NT2/D1 (cell line): ENCODE data around the gene ACBD4.

Experiments
- DNase-seq: peaks from one replicate; pipeline ENCODE4 v3.0.0-alpha.2; 2011; ENCODE audit warnings: low read depth, low spot score
- H3K27me3 ChIP-seq: 2 replicates; pipeline ENCODE4 v1.6.0; 2011; ENCODE audit warnings: mild to moderate bottlenecking; ENCODE audit not compliant: insufficient read length, insufficient read depth
- H3K36me3 ChIP-seq: 2 replicates; pipeline ENCODE4 v1.6.1; 2011; ENCODE audit warnings: mild to moderate bottlenecking, low read length, mixed read lengths; ENCODE audit not compliant: insufficient read depth, insufficient read length
- H3K4me1 ChIP-seq: 2 replicates; pipeline ENCODE4 v1.5.1; 2011; ENCODE audit not compliant: insufficient read depth, insufficient read length
- H3K4me3 ChIP-seq: 2 replicates; pipeline ENCODE4 v1.5.1; 2011; ENCODE audit warnings: low read depth; ENCODE audit not compliant: insufficient read length
- H3K9ac ChIP-seq: 2 replicates; pipeline ENCODE4 v1.6.0; 2011; ENCODE audit warnings: low read depth; ENCODE audit not compliant: insufficient read length
- H3K9me3 ChIP-seq: 2 replicates; pipeline ENCODE4 v1.5.1; 2011; ENCODE audit warnings: mild to moderate bottlenecking, low read length; ENCODE audit not compliant: insufficient read depth
- SUZ12 ChIP-seq: IDR thresholded peaks from 2 replicates; pipeline ENCODE4 v1.6.1; 2011; ENCODE audit not compliant: insufficient read length, insufficient read depth; ENCODE audit errors: extremely low read depth
- YY1 ChIP-seq: IDR thresholded peaks from 2 replicates; pipeline ENCODE4 v1.6.1; 2011; ENCODE audit not compliant: insufficient read length, insufficient read depth
- ZNF274 ChIP-seq: IDR thresholded peaks from 2 replicates; pipeline ENCODE4 v1.6.1; 2011; ENCODE audit warnings: mild to moderate bottlenecking, low read depth, low read length

ACBD4 gene

DNA sequence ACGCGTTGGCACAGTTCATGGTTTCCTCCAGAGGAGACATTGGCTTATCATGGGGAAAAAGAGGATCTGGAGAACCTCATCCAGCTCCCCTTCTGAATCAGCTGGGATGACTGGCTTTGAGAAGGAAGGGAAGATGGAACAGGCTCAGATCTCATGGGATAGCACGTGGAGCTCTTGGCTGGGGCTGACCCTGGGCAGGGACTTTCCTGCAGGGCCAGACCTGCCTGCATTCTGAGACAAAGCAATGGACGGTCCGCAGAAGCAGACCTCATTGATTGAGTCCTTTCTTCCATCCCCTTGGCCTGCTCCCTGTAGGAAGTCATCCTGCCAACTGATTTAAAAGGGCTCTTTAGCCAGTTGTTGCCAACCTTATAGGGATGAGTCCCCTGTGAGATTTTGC lies 29.4 kb upstream of the ACBD4 start:
- Histone ChIP-seq H3K4me3 (no peak overlapping the region), H3K9me3 (no peaks in the 10 kb centered on the region), H3K4me1 (peaks cover 10% of the 10 kb centered on the region), H3K36me3 (peaks cover 88% of the 10 kb centered on the region), H3K9ac (no peak overlapping the region), H3K27me3 (no peaks in the 10 kb centered on the region)
- TF ChIP-seq ZNF274, result no peak
- no peak for TF ChIP-seq YY1
- DNase-seq, result no peak

- H3K36me3 ChIP-seq, result peaks cover 90% of the 10 kb centered on the region
- H3K4me1 ChIP-seq, result peaks cover 11% of the 10 kb centered on the region
- DNase-seq, result no peak
- no peaks in the 10 kb centered on the region for H3K27me3 ChIP-seq
- no peak for TF ChIP-seq ZNF274
- TF ChIP-seq YY1, result no peak
- TF ChIP-seq SUZ12, result no peak
- no peak overlapping the region for H3K9ac ChIP-seq
- no peak overlapping the region for H3K4me3 ChIP-seq
- no peaks in the 10 kb centered on the region for H3K9me3 ChIP-seq
Observed at GRCh38 chr17:45106582-45106981, 28.9 kb upstream of the ACBD4 start.

GRCh38 chr17:45107293-45108010 lies 28.0 kb upstream of the ACBD4 start:
- Histone ChIP-seq H3K4me3 (no peak overlapping the region), H3K4me1 (peaks cover 9% of the 10 kb centered on the region), H3K27me3 (no peaks in the 10 kb centered on the region), H3K36me3 (peaks cover 83% of the 10 kb centered on the region), H3K9me3 (no peaks in the 10 kb centered on the region), H3K9ac (peak overlapping the region; percentile 2)
- DNase-seq, result no peak
- TF ChIP-seq ZNF274 (no peak), YY1 (no peak), SUZ12 (no peak)

DNA sequence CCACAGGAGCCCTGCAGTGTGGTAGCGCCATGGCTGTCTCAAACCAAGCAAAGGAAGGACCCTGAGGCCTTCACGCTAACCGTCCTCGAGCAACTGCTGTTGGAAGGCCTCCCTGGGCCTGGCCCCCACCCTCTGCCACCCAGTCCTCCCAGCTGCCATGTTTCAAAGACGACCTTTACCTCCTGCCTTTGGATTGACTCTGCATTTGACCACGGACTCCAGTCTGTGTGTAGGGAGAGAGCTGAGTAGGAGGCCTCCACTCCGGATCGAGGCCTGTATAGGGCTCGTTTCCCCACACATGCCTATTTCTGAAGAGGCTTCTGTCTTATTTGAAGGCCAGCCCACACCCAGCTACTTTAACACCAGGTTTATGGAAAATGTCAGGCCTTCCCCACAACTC lies 27.4 kb upstream of the ACBD4 start:
- H3K4me3 ChIP-seq, result no peak overlapping the region
- H3K27me3 ChIP-seq, result no peaks in the 10 kb centered on the region
- H3K9me3 ChIP-seq, result no peaks in the 10 kb centered on the region
- DNase-seq, result no peak
- peaks cover 9% of the 10 kb centered on the region for H3K4me1 ChIP-seq
- peaks cover 83% of the 10 kb centered on the region for H3K36me3 ChIP-seq
- TF ChIP-seq YY1, result no peak
- no peak for TF ChIP-seq SUZ12
- no peak for TF ChIP-seq ZNF274
- no peak overlapping the region for H3K9ac ChIP-seq

DNA sequence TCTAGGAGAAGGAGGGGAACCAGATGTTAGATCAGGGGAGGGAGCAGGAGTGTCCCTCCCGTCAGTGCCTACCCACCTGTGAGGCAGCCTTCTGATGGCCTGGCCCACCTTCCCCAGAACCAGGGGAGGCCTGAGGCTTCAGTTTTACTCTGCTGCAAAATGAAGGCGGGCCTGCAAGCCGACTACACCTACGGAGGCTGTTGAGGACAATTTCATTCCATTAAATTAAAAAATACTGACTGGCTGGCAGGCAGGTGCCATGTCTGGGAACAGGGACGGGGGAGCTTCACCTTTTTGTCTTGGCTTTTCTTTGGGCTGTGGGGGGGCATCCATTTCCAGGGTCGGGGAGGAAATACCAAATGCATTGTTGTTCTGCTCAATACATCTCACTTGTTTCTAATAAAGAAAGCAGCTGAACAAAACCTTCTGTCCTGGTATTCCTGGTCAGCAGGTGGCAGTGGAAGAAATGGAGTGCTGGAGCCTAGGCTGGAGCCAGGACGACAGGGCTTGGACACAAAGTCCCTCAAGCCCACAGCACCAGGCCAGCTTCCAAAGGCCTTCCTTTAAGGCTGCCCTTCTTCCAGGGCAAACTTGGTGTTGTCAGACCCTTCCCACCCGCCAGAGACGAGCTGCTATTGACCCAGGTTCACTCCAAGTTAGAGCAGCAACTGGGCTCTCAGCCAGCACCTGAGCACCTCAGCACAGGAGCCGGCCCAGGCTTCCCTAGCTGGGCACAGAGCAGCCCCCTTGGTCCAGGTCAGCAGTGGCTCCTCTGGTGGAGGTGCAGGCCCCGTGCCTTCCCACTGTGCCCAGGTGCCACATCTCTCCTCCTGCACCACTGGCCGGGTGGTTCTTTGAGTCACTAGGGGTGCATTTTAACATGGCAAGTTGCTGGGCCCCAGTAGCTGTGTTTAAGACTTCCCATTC lies 26.6 kb upstream of the ACBD4 start:
- TF ChIP-seq YY1 (no peak), ZNF274 (no peak), SUZ12 (no peak)
- no peaks in the 10 kb centered on the region for H3K9me3 ChIP-seq
- H3K9ac ChIP-seq, result no peak overlapping the region
- DNase-seq, result no peak
- no peaks in the 10 kb centered on the region for H3K27me3 ChIP-seq
- peaks cover 9% of the 10 kb centered on the region for H3K4me1 ChIP-seq
- H3K4me3 ChIP-seq, result no peak overlapping the region
- peaks cover 83% of the 10 kb centered on the region for H3K36me3 ChIP-seq

DNA sequence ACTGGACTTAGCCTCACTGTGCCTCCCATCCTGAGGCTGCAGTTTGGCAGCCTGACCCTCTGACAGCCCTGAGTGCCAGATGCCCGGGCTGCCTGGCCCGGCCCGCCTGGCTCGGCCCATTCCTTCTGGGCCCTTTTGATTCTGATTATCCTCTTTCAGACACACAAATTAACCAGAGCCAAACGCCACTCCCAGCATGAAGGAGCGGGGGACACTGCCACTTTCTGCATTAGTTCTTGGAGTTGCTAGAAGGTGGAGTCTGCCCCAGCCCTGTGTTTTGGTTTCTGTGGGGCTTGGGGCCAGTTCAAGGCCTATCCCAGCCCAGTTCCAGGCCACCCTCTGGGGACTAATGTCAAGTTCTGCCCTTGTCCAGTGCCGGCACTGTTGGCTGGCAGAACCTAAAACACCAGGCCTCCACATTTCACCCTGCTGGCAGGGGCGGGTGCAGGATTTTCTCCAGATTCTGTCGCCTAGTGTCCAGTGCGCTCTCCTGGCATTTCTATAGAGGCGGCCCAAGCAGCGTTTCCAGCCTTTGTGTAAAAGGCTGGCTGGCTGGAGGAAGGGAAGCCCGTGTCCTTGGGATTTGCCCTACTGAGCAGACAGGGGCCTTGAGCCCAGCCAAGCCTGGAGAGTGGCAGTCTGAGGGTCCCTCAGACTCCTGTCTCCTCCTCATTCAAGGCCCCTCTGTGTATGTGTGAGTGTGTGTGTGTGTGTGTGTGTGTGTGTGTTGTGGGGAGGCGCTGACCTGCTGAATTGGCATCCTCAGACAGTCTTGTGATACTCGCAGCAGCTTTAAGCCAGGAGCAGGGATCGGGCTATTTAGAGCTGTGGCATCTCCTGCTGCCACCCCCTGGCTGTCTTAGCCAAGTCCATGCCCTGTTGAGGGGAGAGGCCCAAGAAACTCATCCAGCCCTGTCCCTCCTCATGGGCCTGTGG lies 24.5 kb upstream of the ACBD4 start:
- Histone ChIP-seq H3K27me3 (no peaks in the 10 kb centered on the region), H3K9ac (peak overlapping the region; percentile 13), H3K4me1 (peaks cover 16% of the 10 kb centered on the region), H3K9me3 (no peaks in the 10 kb centered on the region), H3K4me3 (no peak overlapping the region), H3K36me3 (peaks cover 73% of the 10 kb centered on the region)
- no peak for DNase-seq
- TF ChIP-seq YY1, result no peak
- TF ChIP-seq ZNF274, result no peak
- TF ChIP-seq SUZ12, result no peak

GRCh38 chr17:45111850-45112249 lies 23.6 kb upstream of the ACBD4 start:
- H3K36me3 ChIP-seq, result peaks cover 64% of the 10 kb centered on the region

More at GRCh38 chr17:45111850-45112249, 23.6 kb upstream of the ACBD4 start:
- TF ChIP-seq YY1 (no peak), ZNF274 (no peak), SUZ12 (no peak)
- Histone ChIP-seq H3K4me3 (no peak overlapping the region), H3K4me1 (peaks cover 19% of the 10 kb centered on the region), H3K9ac (no peak overlapping the region), H3K27me3 (no peaks in the 10 kb centered on the region), H3K9me3 (no peaks in the 10 kb centered on the region)
- no peak for DNase-seq
